Fibroblast of lung (primary cell): Measurements from ENCODE around the gene LIPT2. TPM values are rescaled to one million over a fixed set of nuclear protein-coding genes. Genes with fewer than 3 reads are reported as not detected.

Source experiments
- DNase-seq, 2 donors: peaks; one replicate each; pipeline versions ENCODE4 v3.0.0 to v3.0.0-alpha.2; 2010; ENCODE audit warnings: low read depth in 2 of 2
- H2AFZ ChIP-seq: 2 replicates; pipeline ENCODE4 v1.5.1; 2012; ENCODE audit warnings: low read length, control low read depth, inconsistent platforms
- H3K27ac ChIP-seq: 2 replicates; pipeline ENCODE4 v1.5.1; 2011; ENCODE audit warnings: low read length, control low read depth; ENCODE audit not compliant: insufficient read depth
- H3K27me3 ChIP-seq: 2 replicates; pipeline ENCODE4 v1.5.1; 2011; ENCODE audit warnings: mild to moderate bottlenecking, low read length; ENCODE audit not compliant: control insufficient read depth, insufficient read depth
- H3K36me3 ChIP-seq: 2 replicates; pipeline ENCODE4 v1.5.1; 2011; ENCODE audit warnings: low read length; ENCODE audit not compliant: control insufficient read depth, insufficient read depth
- H3K4me1 ChIP-seq: 2 replicates; pipeline ENCODE4 v1.5.1; 2011; ENCODE audit warnings: low read length; ENCODE audit not compliant: control insufficient read depth, insufficient read depth; ENCODE audit errors: extremely low read depth
- H3K4me2 ChIP-seq: 2 replicates; pipeline ENCODE4 v1.5.1; 2011; ENCODE audit warnings: low read length, control low read depth; ENCODE audit not compliant: insufficient read depth; ENCODE audit errors: extremely low read depth
- H3K4me3 ChIP-seq, 4 experiments: fragments of 200-600 bp in 1 of 4; sonication (generic) in 1 of 4; replicated peaks in 1 of 4; 2 replicates each; pipeline ENCODE4 v1.5.1; 2011 to 2016; ENCODE audit warnings: low read length in 4 of 4, low read depth in 3 of 4, mild to moderate bottlenecking in 3 of 4, control low read depth in 2 of 4, inconsistent platforms in 1 of 4, mixed read lengths in 1 of 4; ENCODE audit not compliant: insufficient read depth in 1 of 4; ENCODE audit errors: control extremely low read depth in 1 of 4
- H3K79me2 ChIP-seq: 2 replicates; pipeline ENCODE4 v1.5.1; 2012; ENCODE audit warnings: mild to moderate bottlenecking, low read length, inconsistent platforms; ENCODE audit not compliant: control insufficient read depth, insufficient read depth
- H3K9ac ChIP-seq: 2 replicates; pipeline ENCODE4 v1.5.1; 2011; ENCODE audit warnings: mild to moderate bottlenecking, low read length, control low read depth; ENCODE audit not compliant: insufficient read depth
- H3K9me3 ChIP-seq: 2 replicates; pipeline ENCODE4 v1.5.1; 2012; ENCODE audit warnings: low read depth, low read length; ENCODE audit not compliant: control insufficient read depth, insufficient read depth
- H4K20me1 ChIP-seq: 2 replicates; pipeline ENCODE4 v1.5.1; 2011; ENCODE audit warnings: low read length; ENCODE audit not compliant: control insufficient read depth, insufficient read depth; ENCODE audit errors: extremely low read depth
- CTCF ChIP-seq, 2 donors: IDR thresholded peaks in 1 of 2; conservative IDR thresholded peaks in 1 of 2; 1 replicate in 1 of 2; 2 replicates in 1 of 2; pipeline ENCODE4 v1.5.1; 2011 to 2012; ENCODE audit warnings: low read length in 2 of 2, control low read depth in 1 of 2, inconsistent platforms in 1 of 2, low read depth in 1 of 2, mild to moderate bottlenecking in 1 of 2
- EZH2 ChIP-seq: IDR thresholded peaks from 2 replicates; pipeline ENCODE4 v1.5.1; 2012; ENCODE audit warnings: low read length, control low read depth, mild to moderate bottlenecking; ENCODE audit errors: missing control alignments
- polyA plus RNA-seq, 2 donors: library from polyadenylated mRNA; depleted of rRNA in 1 of 2; stranded (reverse) in 1 of 2; unstranded in 1 of 2; fragments of >200 nt; gene quantifications; 2 replicates each; pipeline ENCODE4 v1.2.1, GENCODE V29; 2011 to 2012; ENCODE audit warnings: missing spikeins in 1 of 2
- total RNA-seq: library from RNA; depleted of rRNA; stranded (reverse); fragments of >200 nt; gene quantifications from 2 replicates; pipeline ENCODE4 v1.2.1, GENCODE V29; 2014

The LIPT2 gene
- total and polyA plus RNA-seq, 2 donors (not counting 1 experiment from before 2014, with no cell fraction given), result 1.8 to 2.8 TPM

- Histone ChIP-seq H3K4me1 (no peaks in the 10 kb centered on the region), H3K36me3 (no peaks in the 10 kb centered on the region)
These were observed 40.9 kb upstream of the LIPT2 start for GRCh38 chr11:74534216-74534945.

GRCh38 chr11:74533421-74533820, 39.9 kb upstream of the LIPT2 start:
- Histone ChIP-seq H3K27ac (no peak overlapping the region), H3K9me3 (no peaks in the 10 kb centered on the region), H3K36me3 (no peaks in the 10 kb centered on the region), H3K4me1 (no peaks in the 10 kb centered on the region), H3K4me3 (no peak overlapping the region), H2AFZ (no peak overlapping the region), H3K27me3 (peaks cover 2% of the 10 kb centered on the region), H3K79me2 (no peaks in the 10 kb centered on the region), H3K4me2 (no peak overlapping the region), H4K20me1 (no peaks in the 10 kb centered on the region), H3K9ac (no peak overlapping the region)
- TF ChIP-seq CTCF (conservative IDR thresholded peaks at IDR 0.05 in 1 of 2, IDR thresholded peaks at IDR 0.05 in 1 of 2; ENCODE audit: low read depth in 1 of 2, low read length in 2 of 2) (no peak), EZH2 (no peak)
- DNase-seq, result no peak

More at GRCh38 chr11:74534216-74534945, 40.9 kb upstream of the LIPT2 start:
- no peak overlapping the region for H3K4me2 ChIP-seq
- no peak overlapping the region for H3K9ac ChIP-seq
- no peak overlapping the region for H2AFZ ChIP-seq
- no peaks in the 10 kb centered on the region for H3K9me3 ChIP-seq
- H3K27me3 ChIP-seq, result peaks cover 2% of the 10 kb centered on the region
- H3K27ac ChIP-seq, result no peak overlapping the region
- no peak overlapping the region for H3K4me3 ChIP-seq
- H4K20me1 ChIP-seq, result no peaks in the 10 kb centered on the region
- no peaks in the 10 kb centered on the region for H3K79me2 ChIP-seq
- TF ChIP-seq EZH2, result no peak
- TF ChIP-seq CTCF (conservative IDR thresholded peaks at IDR 0.05 in 1 of 2, IDR thresholded peaks at IDR 0.05 in 1 of 2; ENCODE audit: low read depth in 1 of 2, low read length in 2 of 2), result no peak
- DNase-seq, result no peak

- H4K20me1 ChIP-seq, result no peaks in the 10 kb centered on the region
- TF ChIP-seq EZH2, result no peak
- TF ChIP-seq CTCF (conservative IDR thresholded peaks at IDR 0.05 in 1 of 2, IDR thresholded peaks at IDR 0.05 in 1 of 2; ENCODE audit: low read depth in 1 of 2, low read length in 2 of 2), result no peak
- no peak overlapping the region for H3K27ac ChIP-seq
- DNase-seq, result no peak
- H3K4me1 ChIP-seq, result no peaks in the 10 kb centered on the region
- peaks cover 2% of the 10 kb centered on the region for H3K27me3 ChIP-seq
- no peaks in the 10 kb centered on the region for H3K79me2 ChIP-seq
- no peak overlapping the region for H3K4me3 ChIP-seq
- no peak overlapping the region for H2AFZ ChIP-seq
- H3K9ac ChIP-seq, result no peak overlapping the region
- no peaks in the 10 kb centered on the region for H3K9me3 ChIP-seq
- H3K4me2 ChIP-seq, result no peak overlapping the region
- H3K36me3 ChIP-seq, result no peaks in the 10 kb centered on the region
These were observed 39.1 kb upstream of the LIPT2 start for GRCh38 chr11:74532501-74533246.
